Prostate gland (tissue), 2 donors: Measurements from ENCODE around the gene MEA1.

ENCODE experiments used
- CTCF ChIP-seq, 4 experiments: fragments of 200-600 bp in 2 of 4; fragments of 450-650 bp in 2 of 4; sonication (generic) in 2 of 4; IDR thresholded peaks; 1 replicate in 3 of 4; 2 replicates in 1 of 4; pipeline ENCODE4 v1.5.1; 2016 to 2019; ENCODE audit warnings: antibody characterized with exemption in 4 of 4, mild to moderate bottlenecking in 2 of 4, moderate library complexity in 2 of 4
- POLR2A ChIP-seq: fragments of 450-650 bp; IDR thresholded peaks from one replicate; pipeline ENCODE4 v1.6.1; 2016; ENCODE audit warnings: antibody characterized with exemption, mild to moderate bottlenecking

DNA sequence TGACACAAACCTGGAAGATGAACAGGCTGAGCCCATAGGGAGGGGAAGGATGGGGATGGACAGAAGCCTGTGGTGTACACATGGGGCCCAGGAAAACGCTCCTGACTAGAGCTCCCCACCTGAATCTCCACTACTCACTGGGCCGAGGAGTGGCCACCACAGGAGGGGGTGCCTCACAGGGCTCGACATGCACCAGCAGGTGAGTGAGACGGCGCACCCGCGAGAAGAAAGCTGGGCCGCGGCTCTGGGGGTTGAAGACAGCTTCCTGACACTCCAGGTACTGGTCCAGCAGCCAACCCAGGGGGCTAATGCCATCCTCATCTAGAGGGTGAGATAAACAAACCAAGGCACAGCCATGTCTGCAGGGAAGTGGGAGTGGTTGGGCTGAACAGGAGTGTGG lies 29.6 kb upstream of the MEA1 start:
- TF ChIP-seq CTCF (IDR thresholded peaks at IDR 0.05) (no peak), POLR2A (no peak)
